ENCODE results near the gene SIAH2.

The SIAH2 gene

DNA sequence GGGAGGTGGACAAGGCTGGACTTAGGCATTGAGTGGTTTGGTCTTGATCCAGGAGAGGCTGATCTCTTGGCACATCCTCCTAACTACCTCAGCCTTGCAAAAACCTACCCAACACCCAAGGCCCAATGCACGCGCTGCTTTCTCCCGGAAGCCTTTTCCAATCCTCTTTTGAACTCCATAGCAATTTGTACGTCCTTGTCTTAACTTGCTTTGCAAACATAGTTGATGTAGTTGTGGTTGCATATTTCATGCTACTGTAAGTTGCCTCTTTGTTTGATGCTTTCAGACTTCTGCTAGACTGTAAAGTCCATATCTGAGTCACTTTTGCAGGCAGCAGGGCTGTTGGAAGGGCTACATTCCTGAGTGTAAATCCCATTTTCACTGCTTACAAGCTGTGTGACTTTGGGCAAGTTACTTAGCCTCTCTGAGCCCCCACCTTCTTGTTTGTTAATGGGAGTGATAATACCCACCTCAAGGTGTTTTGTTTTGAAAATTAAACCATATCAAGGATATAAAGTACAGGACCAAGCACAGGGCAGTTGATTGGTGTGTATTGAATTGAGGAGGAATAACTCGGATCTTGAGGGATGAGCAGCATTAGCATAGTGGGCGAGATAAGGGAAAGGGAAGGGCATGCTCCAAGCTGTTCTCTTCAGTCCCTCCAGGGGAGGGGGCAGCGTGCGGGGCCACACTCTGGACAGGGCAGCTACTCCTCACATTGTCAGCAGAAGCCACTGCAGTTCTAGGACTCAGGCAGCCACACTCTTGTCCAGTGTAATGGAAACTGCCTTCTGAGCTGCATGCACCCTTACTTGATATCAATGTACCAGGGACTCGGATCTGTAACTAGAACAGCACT is 28.8 kb downstream of the SIAH2 start:
- no peak for TF ChIP-seq CTCF (conservative IDR thresholded peaks at IDR 0.05)
- TF ChIP-seq ZFX (IDR thresholded peaks at IDR 0.05): no peak
- H3K27ac ChIP-seq: no peak overlapping the region

- H3K27ac ChIP-seq: no peak overlapping the region
- TF ChIP-seq CTCF (conservative IDR thresholded peaks at IDR 0.05) (no peak), ZFX (IDR thresholded peaks at IDR 0.05) (no peak)
These were observed 29.5 kb downstream of the SIAH2 start for GRCh38 chr3:150733373-150733935.

- H3K27ac ChIP-seq: no peak overlapping the region
- TF ChIP-seq CTCF (conservative IDR thresholded peaks at IDR 0.05) (no peak), ZFX (IDR thresholded peaks at IDR 0.05) (no peak)
These were observed 33.1 kb downstream of the SIAH2 start for GRCh38 chr3:150729682-150730360.

DNA sequence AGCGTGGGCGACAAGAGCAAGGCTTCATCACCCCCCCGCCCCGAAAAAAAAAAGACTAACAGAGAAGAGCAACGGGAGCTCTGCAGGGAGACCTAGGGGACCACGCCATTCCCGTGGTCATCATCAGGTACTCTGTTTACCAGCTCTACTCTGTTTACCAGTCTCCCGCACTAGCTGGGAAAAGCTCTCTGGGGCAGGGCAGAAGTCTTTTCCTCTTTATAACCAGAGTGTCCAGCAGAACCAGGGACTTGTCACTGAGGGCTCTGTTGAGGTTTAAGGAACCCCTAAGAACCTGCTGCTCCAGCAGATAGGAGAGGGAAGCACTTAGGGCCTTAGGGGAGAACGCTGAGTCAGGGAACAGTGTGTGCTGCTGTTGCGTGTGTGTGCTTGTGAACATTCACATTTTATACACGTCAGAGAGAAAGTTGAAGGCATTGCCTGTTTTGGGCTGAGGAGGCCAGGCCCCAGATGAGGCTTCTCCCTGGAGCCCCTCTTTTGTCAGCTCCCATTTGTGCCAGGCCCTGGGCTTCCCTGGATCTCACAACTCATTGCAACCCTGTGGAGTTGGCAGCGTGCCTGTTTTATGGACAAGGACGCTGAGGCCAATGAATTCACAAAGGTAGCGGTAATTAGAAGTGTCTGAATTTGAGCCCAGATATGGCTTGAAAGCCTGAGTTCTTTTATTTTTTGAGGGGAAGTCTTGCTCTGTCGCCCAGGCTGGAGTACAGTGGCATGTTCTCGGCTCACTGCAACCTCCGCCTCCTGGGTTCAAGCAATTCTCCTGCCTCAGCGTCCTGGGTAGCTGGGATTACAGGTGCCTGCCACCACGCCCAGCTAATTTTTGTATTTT is 35.1 kb downstream of the SIAH2 start:
- TF ChIP-seq ZFX (IDR thresholded peaks at IDR 0.05) (no peak), CTCF (conservative IDR thresholded peaks at IDR 0.05) (no peak)
- H3K27ac ChIP-seq: no peak overlapping the region; the same call in 1 of the 2 replicates

- TF ChIP-seq CTCF (conservative IDR thresholded peaks at IDR 0.05) (no peak), ZFX (IDR thresholded peaks at IDR 0.05) (no peak)
- H3K27ac ChIP-seq: no peak overlapping the region
These were observed 37.4 kb downstream of the SIAH2 start for GRCh38 chr3:150725548-150725947.

- TF ChIP-seq CTCF (conservative IDR thresholded peaks at IDR 0.05) (no peak), ZFX (IDR thresholded peaks at IDR 0.05) (no peak)
These were observed 39.0 kb downstream of the SIAH2 start for GRCh38 chr3:150723946-150724345.

More at GRCh38 chr3:150723946-150724345, 39.0 kb downstream of the SIAH2 start:
- no peak overlapping the region for H3K27ac ChIP-seq
